Stimulated activated CD4-positive, alpha-beta T cell treated with anti-CD3 and anti-CD28 coated beads, Interleukin-4, amount 100 ng/mL, for 4 hours (primary cell): ENCODE measurements around the gene CYP1A2.
"Not testable (repeated sequence)": the region's sequence is repeated elsewhere in the genome, so short reads cannot be mapped to it uniquely, and the experiment has no call there.

Experiments used
- DNase-seq, 2 experiments: peaks; one replicate each; pipeline ENCODE4 v3.0.0-alpha.2; 2020

Gene CYP1A2

DNA sequence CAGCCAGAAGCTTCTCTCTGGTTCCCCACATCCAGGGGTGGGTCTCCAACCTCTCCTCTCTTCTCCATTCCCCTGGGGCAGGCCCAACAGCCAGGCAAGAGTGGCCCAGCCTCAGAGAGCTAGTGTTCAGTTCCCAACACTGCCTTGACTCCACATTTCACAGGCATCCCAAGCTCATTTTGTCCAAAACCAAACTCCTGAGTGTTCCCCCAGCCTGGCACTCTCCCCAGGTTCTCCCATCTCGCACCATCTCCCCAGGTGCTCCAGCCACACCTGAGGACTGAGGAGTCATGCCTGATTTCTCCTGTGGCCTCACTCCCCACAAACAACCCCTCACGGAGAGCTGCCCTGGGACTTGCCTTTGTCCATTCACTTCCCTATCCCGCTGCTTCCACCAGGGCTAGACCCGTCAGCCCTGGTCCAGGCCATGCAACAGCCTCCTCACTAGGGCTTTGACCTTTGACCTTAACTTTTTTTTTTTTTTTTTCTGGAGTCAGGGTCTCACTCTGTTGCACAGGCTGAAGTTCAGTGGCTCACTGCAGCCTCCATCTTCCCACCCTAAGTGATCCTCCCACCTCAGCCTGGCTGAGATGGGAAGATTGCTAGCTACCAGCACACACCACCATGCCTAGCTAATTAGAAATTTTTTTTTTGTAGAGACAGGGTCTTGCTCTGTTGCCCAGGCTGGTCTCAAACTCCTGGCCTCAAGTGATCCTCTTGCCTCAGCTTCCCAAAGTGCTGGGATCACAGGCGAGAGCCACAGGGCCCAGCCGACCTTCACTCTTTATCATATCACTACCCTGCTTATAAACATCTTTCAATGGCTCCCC lies 29.3 kb downstream of the CYP1A2 start:
- DNase-seq = no peak

DNA sequence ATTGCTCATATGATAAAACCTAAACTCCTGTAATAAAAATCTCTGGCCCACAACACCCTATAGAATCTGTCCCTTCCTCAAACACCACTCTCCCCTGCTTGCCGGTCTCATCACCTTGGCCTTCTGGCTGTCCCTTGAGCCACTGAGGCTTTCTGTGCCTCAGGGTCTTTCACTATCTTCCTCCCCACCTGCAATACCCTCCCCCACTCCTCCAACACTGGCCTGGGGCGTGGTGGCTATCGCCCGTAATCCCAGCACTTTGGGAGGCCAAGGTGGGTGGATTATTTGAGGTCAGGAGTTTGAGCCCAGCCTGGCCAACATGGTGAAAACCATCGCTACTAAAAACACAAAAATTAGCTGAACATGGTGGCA lies 29.9 kb downstream of the CYP1A2 start:
- no peak for DNase-seq

DNA sequence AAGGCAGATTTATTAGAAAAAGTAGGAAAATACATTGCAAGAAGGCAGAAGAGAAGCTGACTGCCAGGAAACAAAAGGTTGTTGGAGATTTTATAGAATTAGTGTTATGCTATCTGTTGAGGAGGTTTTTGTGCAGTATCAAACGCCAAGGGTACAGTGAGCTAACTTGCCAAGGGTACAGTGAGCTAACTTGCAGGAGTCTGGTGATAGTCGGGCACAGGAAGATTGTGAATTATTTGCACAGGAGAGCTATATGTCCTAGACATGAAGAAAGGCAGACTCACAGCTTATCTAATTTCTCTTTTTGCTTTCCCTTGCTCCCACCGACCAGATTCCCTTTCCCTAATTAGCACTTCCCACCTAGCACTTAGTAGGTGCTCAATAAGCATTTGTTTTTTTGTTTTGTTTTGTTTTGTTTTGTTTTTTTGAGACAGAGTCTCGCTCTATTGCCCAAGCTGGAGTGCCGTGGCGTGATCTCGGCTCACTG lies 30.6 kb downstream of the CYP1A2 start:
- DNase-seq = no peak

DNA sequence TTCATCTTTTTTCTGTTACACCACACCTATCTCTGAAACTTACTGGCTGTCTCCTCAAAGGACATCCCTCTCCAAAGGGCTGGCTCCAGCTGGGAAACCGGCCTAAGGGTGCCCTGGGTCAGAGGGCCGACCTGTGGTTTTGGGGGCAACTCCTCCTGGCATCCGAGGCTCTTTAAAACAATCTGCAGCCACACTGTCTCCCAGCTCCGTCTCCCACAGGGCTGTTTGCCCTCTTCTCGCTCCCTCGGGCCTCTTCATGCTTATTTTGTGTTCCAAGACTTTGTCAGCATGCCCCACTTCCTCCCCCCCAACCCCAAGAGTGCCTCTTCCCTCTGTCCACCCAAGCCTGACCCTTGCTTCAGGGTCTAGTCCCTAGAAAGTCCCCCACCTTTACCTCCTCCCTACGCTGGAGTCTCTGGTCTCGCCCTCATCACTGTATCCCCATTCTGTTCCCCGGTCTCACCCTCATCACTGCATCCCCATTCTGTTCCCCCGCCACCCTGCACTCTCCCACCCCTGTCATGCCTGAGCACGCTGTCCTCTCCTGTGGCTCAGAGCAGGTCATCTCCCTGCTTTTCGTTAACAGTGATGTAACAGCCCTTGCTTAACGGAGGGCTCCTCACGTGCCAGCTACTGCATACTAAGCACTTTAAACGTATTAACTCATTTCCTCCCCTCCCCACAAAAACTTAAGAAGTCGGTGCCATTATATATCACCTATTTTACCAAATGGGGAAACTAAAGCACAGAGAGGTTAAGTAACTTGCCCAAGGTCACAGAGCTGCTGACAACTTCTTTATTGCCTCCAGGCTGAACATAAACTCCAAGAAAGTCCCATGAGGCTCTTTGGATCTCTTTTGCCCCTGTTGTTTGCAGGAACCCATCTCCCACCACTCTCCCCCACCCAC lies 32.1 kb downstream of the CYP1A2 start:
- peak in 1 of 2 experiments; percentile 54 for DNase-seq

DNA sequence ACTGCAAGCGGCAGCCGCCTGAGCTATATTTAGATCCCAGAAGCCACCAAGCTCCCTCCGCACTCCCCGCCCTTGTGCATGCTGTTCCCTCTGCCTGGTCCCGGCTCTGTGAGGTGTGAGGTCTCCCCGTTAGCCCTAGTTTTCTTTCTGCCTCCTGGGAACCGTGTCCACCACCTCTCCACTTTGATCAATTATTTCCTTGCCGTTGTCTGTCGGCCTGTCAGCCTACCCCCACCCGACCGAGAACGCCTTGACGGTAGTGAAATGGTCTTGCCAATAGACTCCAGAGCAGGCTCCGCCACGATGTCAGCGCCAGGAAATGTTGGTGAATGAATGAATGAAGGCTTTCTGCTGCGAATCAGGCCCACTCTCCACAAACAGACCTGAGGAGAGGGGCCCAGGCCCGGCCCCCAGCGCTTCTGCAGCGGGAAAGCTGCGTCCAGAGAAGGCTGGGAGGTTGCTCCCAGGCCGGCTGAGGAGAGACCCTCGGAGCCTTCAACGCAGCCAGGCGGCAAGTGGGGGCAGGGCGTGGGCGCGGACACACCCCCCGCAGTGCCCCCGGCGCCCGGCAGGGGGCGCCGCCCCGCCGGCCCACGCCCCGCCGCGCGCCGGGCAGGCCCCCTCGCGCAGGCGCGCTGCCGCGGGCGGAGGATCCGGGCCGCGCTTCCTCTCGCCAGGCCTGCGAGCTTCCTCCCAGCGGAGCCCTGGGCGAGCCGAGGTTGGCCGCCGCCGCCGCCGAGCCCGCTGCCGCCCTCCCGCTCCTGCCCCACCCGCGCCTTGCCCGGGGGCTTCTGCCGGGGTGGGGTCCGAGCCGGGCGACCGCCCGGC lies 33.0 kb downstream of the CYP1A2 start, which contains the start of gene CSK:
Gene CSK (plus strand): TSS at position 650 of the 828 bp plus-strand sequence. CDS start 16,218 bp downstream, outside the sequence.
- peak; percentile 71 to 79 for DNase-seq

DNA sequence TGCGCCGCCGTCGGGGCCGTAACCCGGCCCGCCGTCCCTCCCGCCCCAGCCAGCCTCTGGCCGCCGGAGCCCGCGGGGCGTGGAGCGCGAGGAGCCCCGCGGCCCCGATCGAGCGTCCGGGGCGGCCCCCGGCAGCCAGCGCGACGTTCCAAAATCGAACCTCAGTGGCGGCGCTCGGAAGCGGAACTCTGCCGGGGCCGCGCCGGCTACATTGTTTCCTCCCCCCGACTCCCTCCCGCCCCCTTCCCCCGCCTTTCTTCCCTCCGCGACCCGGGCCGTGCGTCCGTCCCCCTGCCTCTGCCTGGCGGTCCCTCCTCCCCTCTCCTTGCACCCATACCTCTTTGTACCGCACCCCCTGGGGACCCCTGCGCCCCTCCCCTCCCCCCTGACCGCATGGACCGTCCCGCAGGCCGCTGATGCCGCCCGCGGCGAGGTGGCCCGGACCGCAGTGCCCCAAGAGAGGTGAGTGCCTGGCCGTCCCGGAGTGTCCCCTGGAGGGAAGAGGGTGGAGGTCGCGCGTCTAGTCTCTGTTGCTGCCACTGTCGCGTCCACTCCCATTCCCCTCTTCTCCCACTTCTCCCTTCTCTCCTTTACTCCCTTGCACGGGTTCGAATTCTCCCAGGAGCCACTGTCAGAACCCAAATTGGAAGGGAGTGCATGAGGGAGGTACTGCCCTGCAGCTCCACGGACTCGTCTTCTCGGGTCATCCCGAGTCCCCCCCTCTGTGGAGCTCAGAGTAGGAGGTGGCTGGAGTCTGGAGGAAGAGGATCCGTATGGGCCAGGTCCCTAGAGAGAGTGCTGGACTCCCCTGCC lies 33.8 kb downstream of the CYP1A2 start:
- peak; percentile 52 to 64 for DNase-seq

DNA sequence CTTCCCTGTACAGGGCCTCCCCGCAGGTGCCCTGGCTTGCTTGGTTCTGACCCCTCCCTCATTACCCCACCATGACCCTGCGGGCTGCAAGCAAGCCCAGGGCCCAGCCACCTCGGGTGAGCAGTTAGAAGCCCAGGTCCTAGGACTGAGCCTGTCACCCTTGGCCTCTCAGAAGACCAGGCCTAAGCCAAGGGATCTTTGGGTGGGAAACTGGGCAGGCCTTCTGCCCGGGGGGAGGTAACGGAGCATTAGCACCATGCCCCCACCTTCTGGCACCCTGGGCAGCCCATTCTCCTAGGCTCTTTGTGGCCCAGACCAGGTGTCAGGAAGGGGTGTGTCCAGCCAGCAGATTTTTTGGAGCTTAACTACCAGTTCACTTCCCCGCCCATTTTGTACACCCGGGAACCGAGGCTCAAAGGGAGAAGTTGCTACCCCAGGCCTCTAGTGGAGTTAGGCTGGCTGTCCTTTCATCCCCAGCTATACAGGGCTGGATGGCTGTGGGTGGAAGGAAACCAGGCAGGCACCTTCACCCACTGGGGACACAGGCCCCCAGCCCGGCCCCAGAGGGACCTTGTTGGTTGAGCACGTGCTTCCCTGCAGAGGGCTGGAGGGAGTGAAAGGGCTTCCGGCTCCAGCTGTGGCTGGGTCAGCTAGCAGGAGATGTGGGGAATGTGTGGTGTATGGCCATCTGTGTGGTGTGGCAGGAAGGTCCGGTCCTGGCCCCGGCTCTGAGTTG lies 34.6 kb downstream of the CYP1A2 start:
- no peak for DNase-seq

DNA sequence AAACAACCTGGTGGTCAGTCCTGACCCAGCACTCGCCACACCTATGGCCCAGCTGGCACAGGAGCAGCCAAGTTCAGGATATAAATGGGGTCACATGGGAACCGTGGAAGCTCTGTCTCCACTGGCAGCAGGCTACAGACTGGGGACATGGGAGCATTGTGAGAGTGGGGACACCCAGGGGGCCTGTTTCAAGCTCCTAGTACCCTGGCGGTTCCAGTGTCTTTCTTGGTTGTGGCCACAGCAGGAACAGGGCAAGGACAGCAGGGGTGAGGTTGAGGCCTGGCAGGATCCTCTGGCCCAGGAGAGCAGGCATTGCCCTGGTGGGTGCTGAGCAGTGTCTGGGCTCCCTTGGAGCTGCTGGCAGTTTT lies 35.1 kb downstream of the CYP1A2 start:
- DNase-seq = no peak

DNA sequence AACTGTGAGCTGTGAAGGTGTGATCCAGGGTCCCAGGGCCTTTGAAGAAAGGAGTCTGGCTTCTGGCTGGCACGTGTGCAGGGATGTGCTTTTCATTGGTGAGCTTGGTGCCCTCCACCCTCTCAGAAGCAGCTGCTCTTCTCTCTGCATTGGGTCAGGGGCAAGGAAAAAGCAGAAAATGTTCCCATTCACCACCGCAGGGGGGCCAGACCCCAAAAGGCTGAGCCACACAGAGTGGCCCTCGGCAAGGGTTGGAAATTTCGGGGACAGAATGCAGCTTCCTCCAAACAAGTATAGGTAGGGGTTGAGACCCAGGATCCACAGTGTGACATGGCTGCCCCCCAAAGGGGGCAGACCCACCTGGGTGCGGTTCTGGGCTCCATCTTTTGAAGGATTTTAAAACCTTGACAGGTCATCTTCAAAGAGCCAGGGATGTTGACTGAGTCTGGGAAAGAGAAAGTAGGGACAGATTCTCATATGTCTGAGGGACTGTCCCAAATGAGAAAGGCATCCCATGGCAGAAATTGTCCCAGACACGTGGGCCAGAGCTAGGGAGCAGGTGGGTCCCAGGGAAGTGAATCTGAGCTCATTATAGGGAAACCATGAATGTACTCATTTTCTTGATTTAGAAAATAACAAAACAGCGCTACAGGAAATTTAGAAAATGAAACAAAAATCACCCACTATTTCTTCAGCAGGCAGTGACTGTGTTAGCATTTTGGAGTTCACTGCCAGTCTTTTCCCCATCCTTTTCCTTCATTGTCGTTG lies 36.0 kb downstream of the CYP1A2 start:
- no peak for DNase-seq

DNA sequence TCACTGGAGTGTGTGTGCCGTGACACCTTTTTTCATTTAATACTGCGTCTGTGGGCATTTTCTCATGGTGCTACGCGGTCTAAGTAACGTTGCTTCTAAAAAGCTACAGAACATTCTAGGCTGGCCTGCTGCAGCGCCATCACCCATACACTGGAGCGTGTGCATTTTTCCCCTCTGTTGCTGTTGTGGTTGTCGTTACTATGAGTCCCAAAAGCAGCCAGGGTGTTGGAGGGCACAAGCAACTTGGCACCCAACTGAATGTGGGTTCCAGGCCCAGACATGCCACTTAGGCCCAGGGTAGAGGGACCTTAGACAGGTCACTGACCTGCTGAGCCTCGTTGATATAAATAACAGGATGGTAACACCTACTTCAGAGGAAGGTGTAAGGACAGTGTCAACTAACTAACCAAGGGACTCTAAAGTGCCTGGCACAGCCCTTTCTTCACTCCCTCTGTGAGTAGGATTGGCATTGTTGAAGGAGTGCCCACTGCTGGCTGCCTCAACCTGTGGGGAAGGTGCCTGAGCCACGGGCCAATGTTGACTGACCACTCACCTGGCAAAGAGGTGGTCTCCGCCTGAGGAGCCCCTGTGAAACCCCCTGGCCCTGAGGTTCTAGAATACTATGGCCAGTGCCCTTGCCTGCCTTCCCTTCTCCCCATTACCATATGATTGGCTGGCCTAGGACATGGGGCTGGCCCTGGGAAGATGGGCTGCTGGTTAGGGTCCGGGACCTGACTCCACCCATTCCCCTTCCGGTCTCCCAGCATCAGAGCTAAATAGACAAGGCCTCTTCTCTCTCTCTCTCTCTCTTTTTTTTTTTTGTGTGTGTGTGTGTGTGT lies 36.8 kb downstream of the CYP1A2 start:
- DNase-seq = no peak

DNA sequence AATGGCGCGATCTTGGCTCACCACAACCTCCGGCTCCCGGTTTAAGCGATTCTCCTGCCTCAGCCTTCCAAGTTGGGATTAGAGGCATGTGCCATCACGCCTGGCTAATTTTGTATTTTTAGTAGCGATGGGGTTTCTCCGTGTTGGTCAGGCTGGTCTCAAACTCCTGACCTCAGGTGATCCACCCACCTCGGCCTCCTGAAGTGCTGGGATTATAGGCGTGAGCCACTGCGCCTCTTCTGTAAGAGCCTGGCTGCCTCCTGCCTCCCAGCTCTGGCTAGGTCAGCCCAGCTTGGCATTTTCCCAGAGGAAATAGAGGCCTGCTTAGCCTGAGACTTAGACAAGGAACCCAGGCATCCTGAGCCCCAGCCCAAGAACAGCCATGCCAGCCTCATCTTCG lies 37.4 kb downstream of the CYP1A2 start:
- DNase-seq = not testable (repeated sequence)

DNA sequence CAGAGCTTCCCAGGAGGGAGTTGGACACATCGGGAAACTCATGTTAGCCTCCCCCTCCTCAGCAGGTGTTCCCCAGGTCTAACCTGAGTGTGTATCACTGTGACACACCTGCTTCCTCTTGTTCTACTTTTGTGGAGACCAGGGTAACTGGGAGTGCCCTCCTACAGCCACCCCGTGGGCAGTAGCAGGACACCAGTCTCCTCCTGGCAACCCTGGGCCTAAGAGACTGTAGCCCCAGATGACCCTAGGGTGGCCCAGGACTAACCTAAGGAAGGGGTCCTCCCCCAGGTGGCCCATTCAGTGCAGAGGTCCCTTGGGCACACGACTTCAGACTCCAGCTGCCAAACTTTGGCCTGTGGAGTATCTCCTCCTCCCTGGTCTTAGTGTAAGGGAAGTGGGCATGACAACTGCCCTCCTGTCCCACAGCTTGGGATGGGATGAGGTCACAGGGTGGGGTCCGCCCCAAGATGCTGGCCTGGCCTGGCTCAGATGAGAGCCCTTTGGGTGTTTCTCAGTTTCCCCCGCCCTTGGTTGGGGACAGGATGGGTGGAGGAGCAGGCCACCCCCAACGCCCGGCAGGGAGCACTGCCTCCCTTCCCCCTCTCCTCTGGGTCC lies 38.0 kb downstream of the CYP1A2 start:
- DNase-seq = no peak

DNA sequence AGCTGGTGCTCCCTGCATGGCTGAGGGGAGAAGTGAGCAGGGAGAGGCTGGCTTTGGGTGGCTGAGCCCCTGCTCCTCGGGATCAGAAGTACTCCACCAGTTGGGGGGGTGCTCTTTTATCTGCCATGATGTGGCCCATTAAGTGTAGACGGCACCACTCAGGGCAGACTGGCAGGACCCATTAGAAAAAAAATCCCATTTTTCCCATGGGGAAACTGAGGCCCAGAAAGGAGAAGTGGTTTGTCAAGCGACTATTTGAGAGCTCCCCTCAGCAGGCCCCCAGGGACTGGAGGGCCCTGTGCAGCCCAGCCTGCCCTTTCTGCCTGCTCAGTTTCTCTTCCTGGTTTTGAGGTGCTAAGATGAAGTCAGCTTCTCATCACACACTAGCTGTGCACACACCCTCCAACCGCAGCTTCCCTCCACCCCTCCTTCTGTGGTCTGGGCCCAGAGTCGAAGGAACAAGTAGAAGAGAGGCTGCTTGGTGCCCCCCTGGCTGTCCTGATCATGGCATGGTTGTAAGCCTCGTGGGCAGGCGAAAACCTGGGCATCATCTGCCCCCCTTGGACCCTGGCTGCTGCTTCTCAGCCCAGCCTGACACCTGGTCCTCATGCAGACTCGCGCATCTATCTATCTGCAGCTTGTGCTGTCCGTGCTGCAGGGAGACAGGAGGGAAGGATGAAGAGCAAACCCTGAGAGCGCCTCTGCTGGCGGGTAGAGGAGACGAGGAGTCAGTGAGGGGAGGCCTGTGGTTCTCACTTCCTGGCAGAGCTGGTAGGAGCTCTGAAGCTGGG lies 38.8 kb downstream of the CYP1A2 start:
- DNase-seq = peak; percentile 85 to 89

DNA sequence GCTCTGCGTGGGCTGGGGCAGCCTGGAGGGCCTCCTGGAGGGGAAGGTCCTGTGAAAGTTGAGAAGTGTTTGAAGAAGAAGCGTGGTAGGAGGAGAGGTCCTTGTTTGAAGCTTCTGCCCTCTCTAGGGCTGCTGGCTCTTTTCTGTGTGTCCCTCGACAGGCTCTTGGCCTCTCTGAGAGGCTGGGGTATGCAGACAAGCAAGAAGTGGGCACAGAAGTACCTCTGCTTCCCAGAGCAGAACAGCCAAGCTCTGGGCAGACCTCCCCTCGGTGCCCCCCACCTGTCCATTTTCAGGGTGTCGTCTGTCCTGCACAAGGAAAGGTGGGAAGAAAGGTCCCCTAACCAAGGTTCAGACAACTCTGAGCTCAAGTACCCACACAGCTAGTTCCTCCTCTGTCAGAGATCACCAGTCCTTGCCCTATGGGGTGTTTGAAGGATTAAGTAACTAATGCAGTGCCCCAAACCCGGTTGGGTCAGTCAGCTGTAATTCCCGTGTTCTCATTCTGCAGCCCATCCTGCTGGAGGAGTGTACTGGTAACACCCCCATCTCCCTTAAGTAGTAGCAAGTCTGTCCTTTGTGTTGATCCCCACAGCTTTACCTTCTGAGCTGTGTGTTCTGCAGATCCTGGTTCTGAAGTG lies 39.5 kb downstream of the CYP1A2 start:
- DNase-seq = no peak

DNA sequence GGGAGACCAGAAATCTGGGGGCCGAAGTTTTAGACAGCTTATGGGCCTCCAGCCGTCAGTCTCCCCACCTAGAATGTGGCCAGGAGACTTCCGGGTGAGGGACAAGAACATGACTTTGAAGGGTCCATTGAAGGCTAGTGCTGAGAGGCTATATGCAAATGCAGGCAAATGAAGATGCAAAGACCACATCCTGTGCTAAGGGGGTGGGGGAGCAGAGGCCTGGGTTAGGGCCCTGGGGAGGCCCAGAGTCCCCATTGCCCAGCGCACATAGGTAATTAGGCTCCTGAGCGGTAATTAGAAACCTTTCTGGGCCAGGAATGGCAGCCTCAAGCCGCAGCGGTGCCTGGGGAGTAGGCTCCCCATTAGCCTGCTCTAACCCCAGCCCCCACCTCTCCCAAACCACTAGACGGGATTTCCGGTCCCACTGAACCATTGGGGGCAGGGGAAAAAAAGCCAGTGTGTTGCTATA lies 40.1 kb downstream of the CYP1A2 start:
- DNase-seq = no peak

DNA sequence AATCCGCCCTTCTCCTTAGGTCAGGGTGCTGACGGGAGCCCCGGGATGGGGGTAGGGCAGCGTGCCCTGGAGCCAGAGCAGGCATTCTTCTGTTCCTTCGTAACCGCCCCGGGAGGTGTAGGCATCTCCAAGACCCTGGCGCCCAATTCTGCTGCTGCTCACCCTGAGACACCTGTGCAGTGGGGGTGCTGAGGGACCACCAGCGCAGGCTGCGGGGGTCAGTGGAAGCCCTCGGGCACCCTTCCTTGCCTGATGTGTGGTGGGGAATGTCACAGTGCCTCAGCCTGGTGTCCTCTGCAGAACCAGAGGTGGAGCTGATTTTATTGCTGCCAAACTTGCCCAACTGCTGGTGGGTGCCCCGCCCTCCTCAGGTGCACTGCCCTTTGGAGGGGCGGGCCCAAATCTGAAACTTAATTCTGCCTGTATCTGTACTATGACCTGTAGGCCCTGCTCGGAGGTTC lies 40.6 kb downstream of the CYP1A2 start:
- no peak for DNase-seq

DNA sequence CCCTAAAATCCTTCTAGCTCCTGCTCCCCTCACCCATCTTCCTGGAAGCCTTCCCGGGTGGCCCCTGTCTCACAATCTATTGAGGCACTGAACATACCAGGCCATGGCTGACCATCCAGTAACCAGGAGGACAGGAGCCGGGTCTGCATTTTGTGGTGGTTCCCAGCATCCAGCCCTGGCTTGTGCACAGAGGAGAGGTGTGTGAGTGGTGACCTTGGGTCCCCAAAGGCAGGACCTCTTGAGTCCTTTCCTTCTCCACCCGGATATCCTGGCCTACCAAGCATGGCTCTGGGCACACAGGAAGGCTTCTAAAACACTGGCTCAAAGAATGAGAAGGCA lies 41.1 kb downstream of the CYP1A2 start:
- no peak for DNase-seq
